PFSK-1 (cell line): ENCODE measurements around the gene GPR176.

Source experiments
- POLR2AphosphoS5 ChIP-seq: IDR thresholded peaks from 2 replicates; pipeline ENCODE4 v1.6.1; 2012; ENCODE audit warnings: low read depth, mild to moderate bottlenecking, control low read depth, low read length, moderate library complexity
- SIN3A ChIP-seq: IDR thresholded peaks from 2 replicates; pipeline ENCODE4 v1.6.1; 2012; ENCODE audit warnings: mild to moderate bottlenecking, low read length, moderate library complexity, borderline replicate concordance; ENCODE audit not compliant: insufficient read depth
- TAF1 ChIP-seq: IDR thresholded peaks from 2 replicates; pipeline ENCODE4 v1.6.1; 2012; ENCODE audit warnings: low read length, control low read depth, borderline replicate concordance; ENCODE audit not compliant: insufficient read depth
- TF ChIP-seq, protein P1 (sequence below), 2 experiments: IDR thresholded peaks; 2 replicates each; pipeline versions ENCODE4 v1.6.1 to v1.8.0; 2011 to 2012; ENCODE audit warnings: low read depth in 2 of 2, low read length in 2 of 2, control low read depth in 1 of 2, inconsistent platforms in 1 of 2, mild to moderate bottlenecking in 1 of 2, moderate library complexity in 1 of 2; ENCODE audit not compliant: insufficient read depth in 1 of 2

DNA sequence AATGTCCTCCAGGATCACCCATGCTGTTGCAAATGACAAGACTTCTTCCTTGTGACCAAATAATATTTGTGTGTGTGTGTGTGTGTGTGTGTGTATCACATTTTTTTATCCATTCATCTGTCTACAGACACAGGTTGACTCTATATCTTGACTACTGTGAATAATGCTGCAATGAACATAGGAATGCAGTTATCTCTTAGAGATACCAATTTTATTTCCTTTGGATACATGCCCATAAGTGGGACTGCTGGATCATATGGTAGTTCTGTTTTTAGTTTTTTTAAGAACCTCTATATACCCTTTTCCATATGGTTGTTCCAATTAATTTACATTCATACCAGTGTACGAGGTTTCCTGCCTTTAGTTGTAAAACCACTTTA lies 41.7 kb downstream of the GPR176 start:
- TF ChIP-seq TAF1 (no peak), POLR2AphosphoS5 (no peak), SIN3A (no peak)
- TF ChIP-seq, protein P1, sequence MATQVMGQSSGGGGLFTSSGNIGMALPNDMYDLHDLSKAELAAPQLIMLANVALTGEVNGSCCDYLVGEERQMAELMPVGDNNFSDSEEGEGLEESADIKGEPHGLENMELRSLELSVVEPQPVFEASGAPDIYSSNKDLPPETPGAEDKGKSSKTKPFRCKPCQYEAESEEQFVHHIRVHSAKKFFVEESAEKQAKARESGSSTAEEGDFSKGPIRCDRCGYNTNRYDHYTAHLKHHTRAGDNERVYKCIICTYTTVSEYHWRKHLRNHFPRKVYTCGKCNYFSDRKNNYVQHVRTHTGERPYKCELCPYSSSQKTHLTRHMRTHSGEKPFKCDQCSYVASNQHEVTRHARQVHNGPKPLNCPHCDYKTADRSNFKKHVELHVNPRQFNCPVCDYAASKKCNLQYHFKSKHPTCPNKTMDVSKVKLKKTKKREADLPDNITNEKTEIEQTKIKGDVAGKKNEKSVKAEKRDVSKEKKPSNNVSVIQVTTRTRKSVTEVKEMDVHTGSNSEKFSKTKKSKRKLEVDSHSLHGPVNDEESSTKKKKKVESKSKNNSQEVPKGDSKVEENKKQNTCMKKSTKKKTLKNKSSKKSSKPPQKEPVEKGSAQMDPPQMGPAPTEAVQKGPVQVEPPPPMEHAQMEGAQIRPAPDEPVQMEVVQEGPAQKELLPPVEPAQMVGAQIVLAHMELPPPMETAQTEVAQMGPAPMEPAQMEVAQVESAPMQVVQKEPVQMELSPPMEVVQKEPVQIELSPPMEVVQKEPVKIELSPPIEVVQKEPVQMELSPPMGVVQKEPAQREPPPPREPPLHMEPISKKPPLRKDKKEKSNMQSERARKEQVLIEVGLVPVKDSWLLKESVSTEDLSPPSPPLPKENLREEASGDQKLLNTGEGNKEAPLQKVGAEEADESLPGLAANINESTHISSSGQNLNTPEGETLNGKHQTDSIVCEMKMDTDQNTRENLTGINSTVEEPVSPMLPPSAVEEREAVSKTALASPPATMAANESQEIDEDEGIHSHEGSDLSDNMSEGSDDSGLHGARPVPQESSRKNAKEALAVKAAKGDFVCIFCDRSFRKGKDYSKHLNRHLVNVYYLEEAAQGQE (IDR thresholded peaks at IDR 0.05; ENCODE audit: insufficient read depth in 1 of 2, low read depth in 2 of 2, low read length in 2 of 2): no peak
